Psoas muscle (tissue), 8 donors: Measurements from ENCODE around the gene ERCC1. TPM values are rescaled to one million over a fixed set of nuclear protein-coding genes. Genes with fewer than 3 reads are reported as not detected.
"Not testable (repeated sequence)": the region's sequence is repeated elsewhere in the genome, so short reads cannot be mapped to it uniquely, and the experiment has no call there.

ENCODE experiments used
- ATAC-seq, 4 donors: fragments of 200-7000 bp; cut with Tn5 transposase; one replicate each; pipeline ENCODE4 v1.9.1; 2020; ENCODE audit warnings: moderate library complexity in 3 of 4, mild to moderate bottlenecking in 2 of 4
- DNase-seq, 2 donors: peaks; one replicate each; pipeline ENCODE4 v3.0.0-alpha.2; 2020
- H3K27ac ChIP-seq: fragments of 200-600 bp; one replicate; pipeline ENCODE4 v1.8.0; 2022
- H3K27me3 ChIP-seq, 3 donors: fragments of 200-600 bp in 1 of 3; one replicate each; pipeline versions ENCODE4 v1.6.1 to v1.8.0; 2013 to 2022; ENCODE audit warnings: low read length in 2 of 3, mild to moderate bottlenecking in 2 of 3, moderate library complexity in 1 of 3; ENCODE audit not compliant: insufficient read depth in 3 of 3
- H3K36me3 ChIP-seq, 2 donors: fragments of 200-600 bp in 1 of 2; one replicate each; pipeline versions ENCODE4 v1.6.1 to v1.8.0; 2013 to 2022; ENCODE audit warnings: low read depth in 1 of 2, mild to moderate bottlenecking in 1 of 2, moderate library complexity in 1 of 2; ENCODE audit not compliant: insufficient read depth in 1 of 2
- H3K4me1 ChIP-seq: fragments of 200-600 bp; one replicate; pipeline ENCODE4 v1.8.0; 2022
- H3K4me3 ChIP-seq: fragments of 200-600 bp; one replicate; pipeline ENCODE4 v1.8.0; 2022; ENCODE audit warnings: mild to moderate bottlenecking
- H3K9me3 ChIP-seq: fragments of 200-600 bp; one replicate; pipeline ENCODE4 v1.8.0; 2022
- WGBS, 3 donors: extraction: QIAGEN DNeasy Blood & Tissue Kit; methylation state at CpG; one replicate each; pipeline versions ENCODE4 v1.1.6 to v1.1.7; 2013; 5-methylcytosine and 5-hydroxymethylcytosine counted together
- intact Hi-C, 2 donors: fragments of 100-400 bp; cut with DNase I; formaldehyde crosslinking; loops; one replicate each; pipeline versions ENCODE4 v1.11.0 to v1.14.2; 2022
- polyA plus RNA-seq, 3 donors: library from polyadenylated mRNA; stranded (reverse); fragments of 200-250 nt; gene quantifications; one replicate each; pipeline ENCODE4 v1.2.3, GENCODE V29; 2013
- total RNA-seq, 4 donors: library from RNA; stranded (reverse); fragmentation: NEBNext Ultra II Directional in 2 of 4; extraction: Animal tissue kit (Norgen Biotek cat#: 25700) in 2 of 4; gene quantifications; one replicate each; pipeline versions ENCODE4 v1.2.1 to v1.2.4, GENCODE V29; 2021 to 2023
- TF ChIP-seq, protein P1 (sequence below): fragments of 200-600 bp; IDR thresholded peaks from one replicate; pipeline ENCODE4 v1.8.0; 2022; ENCODE audit warnings: antibody characterized with exemption
- donor health status: healthy with polysubstance abuse.
- donor health status: DM: no; HTN: no; CAD: no; lungs with moderate emphysema.
- donor health status: Bipolar disorder and iron deficiency.
- donor health status: healthy.
- donor health status: DM: yes; HTN: yes; CAD: no.
- donor health status: DM: no; HTN: no; CAD: no.
- donor health status: DM: no; HTN: no; CAD: no.
- donor health status: DM: yes; HTN: yes; CAD: no.

ERCC1 gene
- total and polyA plus RNA-seq, 7 donors: 59.5 to 2,153 (median 84.6) TPM

DNA sequence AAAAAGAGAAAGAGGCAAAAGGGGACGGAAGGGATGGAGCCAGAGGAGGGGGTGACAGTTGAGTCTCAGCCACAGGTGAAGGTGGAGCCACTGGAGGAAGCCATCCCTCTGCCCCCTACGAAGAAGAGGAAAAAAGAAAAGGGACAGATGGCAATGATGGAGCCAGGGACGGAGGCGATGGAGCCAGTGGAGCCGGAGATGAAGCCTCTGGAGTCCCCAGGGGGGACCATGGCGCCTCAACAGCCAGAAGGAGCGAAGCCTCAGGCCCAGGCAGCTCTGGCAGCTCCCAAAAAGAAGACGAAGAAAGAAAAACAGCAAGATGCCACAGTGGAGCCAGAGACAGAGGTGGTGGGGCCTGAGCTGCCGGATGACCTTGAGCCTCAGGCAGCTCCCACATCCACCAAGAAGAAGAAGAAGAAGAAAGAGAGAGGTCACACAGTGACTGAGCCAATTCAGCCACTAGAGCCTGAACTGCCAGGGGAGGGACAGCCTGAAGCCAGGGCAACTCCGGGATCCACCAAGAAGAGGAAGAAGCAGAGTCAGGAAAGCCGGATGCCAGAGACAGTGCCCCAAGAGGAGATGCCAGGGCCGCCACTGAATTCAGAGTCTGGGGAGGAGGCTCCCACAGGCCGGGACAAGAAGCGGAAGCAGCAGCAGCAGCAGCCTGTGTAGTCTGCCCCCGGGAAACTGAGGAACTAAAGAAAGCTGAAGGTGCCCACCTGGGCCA, 14.7 kb downstream of the ERCC1 start:
- TF ChIP-seq, protein P1, sequence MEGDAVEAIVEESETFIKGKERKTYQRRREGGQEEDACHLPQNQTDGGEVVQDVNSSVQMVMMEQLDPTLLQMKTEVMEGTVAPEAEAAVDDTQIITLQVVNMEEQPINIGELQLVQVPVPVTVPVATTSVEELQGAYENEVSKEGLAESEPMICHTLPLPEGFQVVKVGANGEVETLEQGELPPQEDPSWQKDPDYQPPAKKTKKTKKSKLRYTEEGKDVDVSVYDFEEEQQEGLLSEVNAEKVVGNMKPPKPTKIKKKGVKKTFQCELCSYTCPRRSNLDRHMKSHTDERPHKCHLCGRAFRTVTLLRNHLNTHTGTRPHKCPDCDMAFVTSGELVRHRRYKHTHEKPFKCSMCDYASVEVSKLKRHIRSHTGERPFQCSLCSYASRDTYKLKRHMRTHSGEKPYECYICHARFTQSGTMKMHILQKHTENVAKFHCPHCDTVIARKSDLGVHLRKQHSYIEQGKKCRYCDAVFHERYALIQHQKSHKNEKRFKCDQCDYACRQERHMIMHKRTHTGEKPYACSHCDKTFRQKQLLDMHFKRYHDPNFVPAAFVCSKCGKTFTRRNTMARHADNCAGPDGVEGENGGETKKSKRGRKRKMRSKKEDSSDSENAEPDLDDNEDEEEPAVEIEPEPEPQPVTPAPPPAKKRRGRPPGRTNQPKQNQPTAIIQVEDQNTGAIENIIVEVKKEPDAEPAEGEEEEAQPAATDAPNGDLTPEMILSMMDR: no peak
- intact Hi-C loops: no loop called here
- Histone ChIP-seq H3K9me3 (no peaks in the 10 kb centered on the region), H3K4me1 (peaks cover 16% of the 10 kb centered on the region), H3K27ac (no peak overlapping the region), H3K27me3 (no peaks in the 10 kb centered on the region), H3K4me3 (no peak overlapping the region), H3K36me3 (peaks cover 4 to 30% of the 10 kb centered on the region in 2 donors)
- DNase-seq (no peak), ATAC-seq (no peak)
- 75 to 83% (median 80%) methylated on average over 15 of the region's 15 CpGs for WGBS, 3 donors

DNA sequence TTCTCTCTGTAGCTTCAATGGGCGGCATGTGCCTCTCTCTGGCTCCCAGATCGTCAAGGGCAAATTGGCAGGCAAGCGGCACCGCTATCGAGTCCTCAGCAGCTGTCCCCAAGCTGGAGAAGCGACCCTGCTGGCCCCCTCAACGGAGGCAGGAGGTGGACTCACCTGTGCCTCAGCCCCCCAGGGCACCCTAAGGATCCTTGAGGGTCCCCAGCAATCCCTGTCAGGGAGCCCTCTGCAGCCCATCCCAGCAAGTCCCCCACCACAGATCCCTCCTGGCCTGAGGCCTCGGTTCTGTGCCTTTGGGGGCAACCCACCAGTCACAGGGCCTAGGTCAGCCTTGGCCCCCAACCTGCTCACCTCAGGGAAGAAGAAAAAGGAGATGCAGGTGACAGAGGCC, 15.6 kb downstream of the ERCC1 start:
- WGBS, 3 donors: 70 to 80% (median 70%) methylated on average over 8 of the region's 8 CpGs
- no peak overlapping the region for H3K4me3 ChIP-seq
- peaks cover 17% of the 10 kb centered on the region for H3K4me1 ChIP-seq
- no peaks in the 10 kb centered on the region for H3K9me3 ChIP-seq
- no peak overlapping the region for H3K27ac ChIP-seq
- TF ChIP-seq, protein P1: no peak
- intact Hi-C loops: no loop called here
- H3K36me3 ChIP-seq: peaks cover 0 to 21% of the 10 kb centered on the region in 2 donors
- DNase-seq (no peak), ATAC-seq (no peak)
- peaks cover 0 to 2% (median 0%) of the 10 kb centered on the region in 3 donors for H3K27me3 ChIP-seq

DNA sequence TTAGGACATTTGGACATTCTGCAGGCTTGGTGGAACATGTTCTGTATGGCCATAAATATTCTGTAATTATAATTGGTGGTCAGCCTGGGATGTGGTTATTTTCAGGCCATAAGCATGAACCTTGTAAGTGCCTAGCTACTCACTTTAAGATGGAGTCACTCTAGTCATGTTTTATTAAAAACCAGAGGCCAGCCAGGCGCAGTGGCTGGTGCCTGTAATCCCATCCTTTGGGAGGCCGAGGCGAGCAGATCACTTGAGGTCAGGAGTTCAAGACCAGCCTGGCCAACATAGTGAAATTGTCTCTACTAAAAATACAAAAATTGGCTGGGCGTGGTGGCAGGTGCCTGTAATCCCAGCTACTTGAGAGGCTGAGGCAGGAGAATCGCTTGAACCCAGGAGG, 16.1 kb downstream of the ERCC1 start:
- H3K36me3 ChIP-seq: peaks cover 0 to 16% of the 10 kb centered on the region in 2 donors
- ATAC-seq, H3K27ac ChIP-seq, H3K27me3 ChIP-seq, intact Hi-C loops, DNase-seq, H3K9me3 ChIP-seq: not testable (repeated sequence)
- peaks cover 17% of the 10 kb centered on the region for H3K4me1 ChIP-seq
- peak overlapping the region; percentile 80 for H3K4me3 ChIP-seq
- WGBS, 3 donors: 31 to 51% (median 35%) methylated on average over 5 of the region's 5 CpGs

GRCh38 chr19:45407091-45407375, 16.7 kb downstream of the ERCC1 start:
- H3K27me3 ChIP-seq: peaks cover 0 to 3% (median 2%) of the 10 kb centered on the region in 3 donors
- DNase-seq (no peak), ATAC-seq (no peak)
- no peaks in the 10 kb centered on the region for H3K9me3 ChIP-seq
- no peak overlapping the region for H3K27ac ChIP-seq
- H3K36me3 ChIP-seq: peaks cover 0 to 10% of the 10 kb centered on the region in 2 donors
- WGBS, 3 donors: 0 to 4% (median 2%) methylated on average over 10 of the region's 10 CpGs
- intact Hi-C loops: no loop called here
- peak overlapping the region; percentile 80 for H3K4me3 ChIP-seq
- TF ChIP-seq, protein P1: no peak
- peaks cover 17% of the 10 kb centered on the region for H3K4me1 ChIP-seq

DNA sequence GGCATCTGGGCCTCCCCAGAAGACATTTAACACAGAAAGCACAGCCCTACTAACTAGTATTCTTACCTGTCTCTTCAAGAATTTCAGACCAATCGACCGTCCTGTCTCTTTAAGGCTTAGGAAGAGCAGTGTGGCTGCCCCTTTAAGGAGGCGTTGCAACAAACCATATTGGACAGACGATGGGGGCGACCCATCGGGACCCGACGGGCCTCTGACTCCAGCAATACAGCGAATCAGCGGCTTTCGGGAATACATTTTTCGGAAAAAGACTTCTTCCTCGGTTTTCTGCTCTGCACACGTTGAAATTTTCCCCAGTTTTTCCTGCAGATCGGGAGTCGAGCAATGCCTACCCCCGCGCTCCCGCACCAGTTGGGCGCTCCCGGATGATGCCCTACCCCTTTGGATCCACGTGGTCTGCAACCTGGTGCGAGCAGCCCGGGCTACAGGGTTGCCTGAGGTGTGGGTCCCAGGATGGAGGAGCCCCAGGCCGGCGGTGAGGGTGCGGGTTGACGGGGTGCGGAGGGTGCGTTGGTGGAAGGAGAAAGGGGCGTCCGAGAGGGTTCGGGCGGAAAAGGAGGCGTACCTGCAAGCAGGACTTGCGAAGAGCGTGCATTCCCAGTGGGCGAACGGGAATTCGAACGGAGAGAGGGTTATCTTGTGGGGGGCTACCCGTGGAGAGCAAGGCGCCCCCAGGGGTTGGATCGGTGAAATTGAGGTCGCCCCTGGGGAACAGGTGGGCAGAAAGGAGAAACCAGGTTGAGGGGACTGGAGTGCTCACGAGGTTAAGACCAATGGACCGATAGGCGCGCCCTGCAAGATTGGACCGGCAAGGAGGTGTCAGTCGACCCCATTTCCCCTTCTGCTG, 17.3 kb downstream of the ERCC1 start, which contains the start of gene POLR1G:
POLR1G (plus strand) TSS at position 419 of the 865 bp plus-strand sequence; CDS start at position 472, 53 bp downstream.
- H3K9me3 ChIP-seq: no peaks in the 10 kb centered on the region
- intact Hi-C loops: no loop called here
- peaks cover 17% of the 10 kb centered on the region for H3K4me1 ChIP-seq
- ATAC-seq (peak; percentile 78 to 86 (median 80)), DNase-seq (peak; percentile 76 to 87)
- H3K36me3 ChIP-seq: peaks cover 0 to 10% of the 10 kb centered on the region in 2 donors
- peaks cover 0 to 3% (median 2%) of the 10 kb centered on the region in 3 donors for H3K27me3 ChIP-seq
- H3K4me3 ChIP-seq: peak within 1 kb of the TSS; percentile 80
- TF ChIP-seq, protein P1: no peak
- 0 to 1% (median 1%) methylated on average over 51 of the region's 51 CpGs for WGBS, 3 donors
- peak within 1 kb of the TSS; percentile 94 for H3K27ac ChIP-seq
